Type B pancreatic cell (in vitro differentiated cells): ENCODE data around the gene POLR3A. TPM values are rescaled to one million over a fixed set of nuclear protein-coding genes. Genes with fewer than 3 reads are reported as not detected.

Experiments
- DNase-seq: peaks from one replicate; pipeline ENCODE4 v3.0.0; 2021; ENCODE audit warnings: mixed read lengths; ENCODE audit not compliant: unreplicated experiment; ENCODE audit errors: extremely low spot score
- H3K27ac Mint-ChIP-seq: 2 replicates; pipeline ENCODE4 v1.8.0; 2021; ENCODE audit warnings: mild to moderate bottlenecking, mixed read lengths
- H3K27me3 Mint-ChIP-seq: 2 replicates; pipeline ENCODE4 v1.8.0; 2021; ENCODE audit warnings: mixed read lengths
- H3K36me3 Mint-ChIP-seq: 2 replicates; pipeline ENCODE4 v1.8.0; 2021; ENCODE audit warnings: mixed read lengths
- H3K4me1 Mint-ChIP-seq: one replicate; pipeline ENCODE4 v1.8.0; 2021; ENCODE audit warnings: mixed read lengths; ENCODE audit not compliant: unreplicated experiment
- H3K4me3 Mint-ChIP-seq: 2 replicates; pipeline ENCODE4 v1.8.0; 2021; ENCODE audit warnings: mild to moderate bottlenecking, mixed read lengths
- H3K9me3 Mint-ChIP-seq: 2 replicates; pipeline ENCODE4 v1.8.0; 2021; ENCODE audit warnings: mixed read lengths
- CTCF ChIP-seq: fragments of 200-600 bp; sonication (generic); conservative IDR thresholded peaks from 2 replicates; pipeline ENCODE4 v1.5.0; 2021; ENCODE audit warnings: antibody characterized with exemption, mild to moderate bottlenecking
- total RNA-seq: library from RNA; stranded (reverse); gene quantifications from 2 replicates; pipeline ENCODE4 v1.2.1, GENCODE V29; 2021; ENCODE audit warnings: low replicate concordance

Gene POLR3A
- total RNA-seq, 1 donor from 2014 or later: 23.8 TPM

DNA sequence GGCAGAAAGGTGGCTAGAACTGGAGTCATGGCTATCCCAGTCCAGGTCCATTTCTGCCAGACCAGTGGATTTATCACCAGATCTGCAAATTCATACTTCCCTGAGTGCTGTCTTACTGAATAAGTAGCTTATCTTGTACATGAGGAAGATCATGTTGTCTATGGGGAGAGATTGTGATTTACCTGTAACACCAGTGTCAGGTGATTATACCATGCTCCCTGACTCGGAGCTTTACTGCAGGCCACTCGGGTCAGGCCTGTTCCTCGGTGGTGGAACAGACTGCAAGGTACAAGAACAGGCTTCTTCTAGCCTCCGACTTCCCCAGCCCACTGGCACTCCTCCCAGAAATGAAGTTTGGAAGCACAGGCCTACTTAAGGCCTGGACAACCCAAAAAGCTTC, 60.2 kb downstream of the POLR3A start:
- peaks cover 5% of the 10 kb centered on the region for H3K9me3 Mint-ChIP-seq
- H3K36me3 Mint-ChIP-seq: peaks cover 4% of the 10 kb centered on the region
- H3K27me3 Mint-ChIP-seq: no peaks in the 10 kb centered on the region
- H3K4me3 Mint-ChIP-seq: no peak overlapping the region
- DNase-seq: no peak
- peaks cover 28% of the 10 kb centered on the region for H3K4me1 Mint-ChIP-seq
- no peak overlapping the region for H3K27ac Mint-ChIP-seq
- TF ChIP-seq CTCF: no peak

GRCh38 chr10:77967611-77968022, 61.7 kb downstream of the POLR3A start:
- Mint-ChIP-seq H3K9me3 (peaks cover 5% of the 10 kb centered on the region), H3K4me3 (peak overlapping the region; percentile 57), H3K36me3 (peaks cover 4% of the 10 kb centered on the region), H3K27ac (peak overlapping the region; percentile 82), H3K4me1 (peaks cover 31% of the 10 kb centered on the region), H3K27me3 (no peaks in the 10 kb centered on the region)
- peak; percentile 24 for TF ChIP-seq CTCF
- peak; percentile 78 for DNase-seq

DNA sequence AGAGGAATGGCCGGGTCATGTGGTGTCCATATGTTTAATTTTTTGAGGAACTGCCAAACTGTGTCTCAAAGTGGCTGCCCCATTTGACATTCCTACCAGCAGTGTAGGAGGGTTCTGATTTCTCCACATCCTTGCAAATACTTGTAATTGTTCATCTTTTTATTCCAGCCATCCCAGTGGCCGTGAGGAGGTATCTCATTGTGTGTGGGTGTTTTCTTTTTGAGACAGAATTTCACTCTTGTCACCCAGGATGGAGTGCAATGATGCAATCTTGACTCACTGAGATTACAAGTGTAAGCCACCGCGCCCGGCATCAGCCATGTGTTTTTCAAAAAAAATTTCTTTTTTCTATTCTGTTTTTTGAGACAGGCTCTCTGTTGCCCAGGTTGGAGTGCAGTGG, 64.0 kb downstream of the POLR3A start:
- Mint-ChIP-seq H3K27ac (no peak overlapping the region), H3K4me3 (no peak overlapping the region), H3K36me3 (peaks cover 4% of the 10 kb centered on the region), H3K4me1 (peaks cover 21% of the 10 kb centered on the region), H3K9me3 (peaks cover 5% of the 10 kb centered on the region), H3K27me3 (no peaks in the 10 kb centered on the region)
- no peak for TF ChIP-seq CTCF
- DNase-seq: no peak

- TF ChIP-seq CTCF: no peak
- H3K36me3 Mint-ChIP-seq: peaks cover 4% of the 10 kb centered on the region
- no peak overlapping the region for H3K4me3 Mint-ChIP-seq
- H3K27ac Mint-ChIP-seq: no peak overlapping the region
- peaks cover 21% of the 10 kb centered on the region for H3K4me1 Mint-ChIP-seq
- H3K9me3 Mint-ChIP-seq: peaks cover 5% of the 10 kb centered on the region
- no peak for DNase-seq
- H3K27me3 Mint-ChIP-seq: no peaks in the 10 kb centered on the region
Observed at GRCh38 chr10:77964811-77965210, 64.5 kb downstream of the POLR3A start.

DNA sequence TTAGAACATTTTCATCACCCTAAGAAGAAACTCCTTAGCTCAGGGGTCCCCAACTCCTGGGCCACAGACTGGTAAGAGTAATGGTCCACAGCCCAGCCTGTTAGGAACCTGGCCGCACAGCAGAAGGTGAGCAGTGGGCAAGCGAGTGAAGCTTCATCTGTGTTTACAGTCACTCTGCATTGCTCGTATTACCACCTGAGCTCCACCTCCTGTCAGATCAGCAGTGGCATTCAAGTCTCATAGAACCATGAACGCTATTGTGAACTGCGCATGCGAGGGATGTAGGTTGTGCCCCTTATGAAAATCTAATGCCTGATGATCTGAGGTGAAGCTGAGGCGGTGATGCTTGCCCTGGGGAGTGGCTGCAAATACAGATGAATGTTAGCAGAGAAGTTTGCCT, 65.4 kb downstream of the POLR3A start:
- no peak for TF ChIP-seq CTCF
- Mint-ChIP-seq H3K4me1 (peaks cover 18% of the 10 kb centered on the region), H3K4me3 (no peak overlapping the region), H3K27ac (no peak overlapping the region), H3K27me3 (no peaks in the 10 kb centered on the region), H3K9me3 (peaks cover 5% of the 10 kb centered on the region), H3K36me3 (peaks cover 4% of the 10 kb centered on the region)
- DNase-seq: no peak
